ENCODE results near the gene SYNPR.

The SYNPR gene

GRCh38 chr3:63386568-63386967, 108.5 kb downstream of the SYNPR start:
- DNase-seq, result no peak

DNA sequence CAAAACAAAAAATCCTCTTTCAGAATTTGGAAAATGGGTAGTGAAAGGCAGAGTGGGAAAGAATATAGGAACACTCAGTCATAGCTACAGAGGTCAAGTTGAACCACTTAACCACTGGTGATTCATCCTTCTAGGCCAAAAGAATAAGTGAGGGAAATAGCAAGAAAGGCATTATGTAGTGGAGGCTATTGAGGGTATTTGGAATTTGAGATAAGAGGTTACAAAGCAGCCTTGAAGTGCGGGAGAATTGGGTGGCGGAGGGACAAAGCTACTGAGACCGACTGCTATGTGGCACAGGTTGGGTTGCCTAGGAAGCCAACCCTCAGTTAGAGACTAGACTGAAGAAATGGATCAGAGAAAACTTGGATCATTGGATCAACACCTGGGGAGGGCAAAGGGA, 109.5 kb downstream of the SYNPR start:
- no peak for DNase-seq

DNA sequence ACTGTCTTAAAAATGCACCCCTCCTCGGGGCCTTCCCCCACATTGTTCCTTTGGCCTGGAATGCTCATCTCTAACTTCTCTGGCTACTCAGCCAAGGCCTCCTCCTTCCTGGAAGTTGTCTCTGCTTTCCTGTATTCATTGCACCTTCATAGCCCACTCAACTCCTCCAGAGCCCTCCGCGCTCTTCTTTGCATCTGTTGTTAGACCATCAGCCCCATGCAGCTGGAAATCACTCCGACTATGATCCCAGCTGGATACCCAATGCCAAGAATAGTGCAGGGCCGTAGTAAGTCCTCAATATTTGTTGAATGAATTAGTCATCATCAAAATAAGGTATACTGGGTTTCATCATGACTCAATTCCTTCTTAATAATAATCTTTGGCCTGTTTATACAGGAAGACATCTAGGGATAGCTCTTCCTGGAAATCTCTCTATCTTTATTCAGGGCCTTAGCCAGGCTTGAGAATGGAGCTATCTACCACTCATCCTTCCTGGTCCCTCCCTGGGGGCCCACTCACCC, 112.7 kb downstream of the SYNPR start:
- DNase-seq, result no peak

GRCh38 chr3:63395960-63396359, 117.9 kb downstream of the SYNPR start:
- no peak for DNase-seq

- no peak for DNase-seq
Measured at GRCh38 chr3:63400246-63400860, 122.2 kb downstream of the SYNPR start.

GRCh38 chr3:63405882-63406281, 127.8 kb downstream of the SYNPR start:
- DNase-seq, result no peak

DNA sequence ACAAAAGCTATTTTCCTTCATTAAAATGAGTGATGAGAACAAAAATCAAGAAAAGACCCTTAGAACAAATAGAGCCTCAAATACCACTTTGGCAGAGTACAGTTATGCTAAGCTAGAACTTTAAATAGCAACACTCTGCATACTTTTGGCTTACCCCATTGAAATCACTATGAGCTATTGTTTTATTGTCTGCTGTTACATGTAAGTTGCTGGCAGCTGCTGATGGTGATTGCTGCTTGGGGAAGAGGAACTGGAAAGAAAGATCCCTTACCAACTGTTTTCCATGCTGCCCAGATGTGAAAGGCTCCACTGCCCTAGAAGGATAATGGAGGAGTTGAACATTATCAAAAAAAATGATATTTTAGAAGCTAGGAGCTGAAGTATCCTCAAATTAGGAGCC, 135.4 kb downstream of the SYNPR start:
- DNase-seq, result no peak

DNA sequence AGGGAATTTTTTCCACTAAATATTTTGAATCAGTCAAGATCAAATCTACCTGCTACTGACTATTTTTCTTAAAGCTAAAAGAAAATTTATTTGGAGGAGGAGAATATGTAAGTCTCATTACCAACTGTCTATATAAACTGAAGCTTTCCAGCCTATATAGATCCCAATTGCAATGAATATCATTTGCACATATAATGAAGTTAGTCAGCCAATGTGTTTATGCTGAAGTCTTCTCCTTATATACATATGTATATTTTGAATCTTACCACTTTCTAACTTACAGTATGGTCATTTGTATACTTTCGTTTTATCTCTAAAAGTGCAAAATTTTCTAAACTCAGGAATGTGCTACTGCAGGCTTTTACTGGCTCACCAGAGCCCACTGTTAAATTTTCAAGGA, 136.5 kb downstream of the SYNPR start:
- no peak for DNase-seq

GRCh38 chr3:63429905-63430304, 151.8 kb downstream of the SYNPR start:
- DNase-seq, result no peak

GRCh38 chr3:63430875-63431274, 152.8 kb downstream of the SYNPR start:
- DNase-seq, result no peak

- DNase-seq, result no peak
Measured at GRCh38 chr3:63437858-63438257, 159.8 kb downstream of the SYNPR start.

DNA sequence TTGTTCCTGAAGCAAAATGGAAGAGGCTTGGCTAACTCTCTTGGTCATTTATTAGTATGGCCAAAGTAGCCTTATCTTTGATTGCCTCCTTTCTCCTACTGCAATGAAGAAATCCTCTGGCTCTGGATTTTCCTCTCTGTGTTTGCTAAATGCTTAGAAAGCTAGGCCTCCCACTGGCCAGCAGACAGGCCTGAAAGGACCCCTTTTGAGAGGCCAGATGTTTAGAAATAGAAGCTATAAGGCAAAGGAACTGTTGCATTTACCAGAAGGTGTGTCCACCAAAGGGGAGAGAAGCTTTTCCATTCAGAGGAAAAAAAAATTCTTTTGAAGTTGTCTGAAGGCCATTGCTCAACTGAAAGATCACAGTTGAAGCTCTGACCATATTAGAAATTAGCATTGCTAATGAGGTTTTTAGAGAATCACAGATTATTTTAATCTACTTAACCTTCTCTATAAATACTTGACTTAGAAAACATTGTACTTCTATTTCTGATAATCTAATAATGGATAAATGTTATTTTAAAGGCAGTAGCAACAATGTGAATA, 160.8 kb downstream of the SYNPR start:
- DNase-seq, result no peak

DNA sequence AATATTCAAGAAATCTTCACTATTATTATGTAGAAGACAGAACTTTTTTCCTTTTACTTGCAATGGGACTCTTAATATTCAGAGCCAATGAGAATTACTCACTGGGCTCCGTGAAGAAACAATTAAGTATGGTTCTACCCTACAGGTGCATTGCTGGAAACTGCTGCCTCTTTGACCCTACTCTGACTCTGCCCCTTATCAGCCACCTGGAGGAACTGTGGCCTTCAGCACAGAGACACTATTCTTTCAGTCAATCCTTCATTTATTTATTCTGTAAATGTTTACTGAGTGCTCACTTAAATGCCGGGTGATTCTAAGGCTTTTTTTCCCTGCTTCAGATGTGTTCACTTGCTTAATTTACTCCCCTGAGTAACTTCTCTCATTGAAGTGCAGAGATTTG, 163.2 kb downstream of the SYNPR start:
- DNase-seq, result no peak

DNA sequence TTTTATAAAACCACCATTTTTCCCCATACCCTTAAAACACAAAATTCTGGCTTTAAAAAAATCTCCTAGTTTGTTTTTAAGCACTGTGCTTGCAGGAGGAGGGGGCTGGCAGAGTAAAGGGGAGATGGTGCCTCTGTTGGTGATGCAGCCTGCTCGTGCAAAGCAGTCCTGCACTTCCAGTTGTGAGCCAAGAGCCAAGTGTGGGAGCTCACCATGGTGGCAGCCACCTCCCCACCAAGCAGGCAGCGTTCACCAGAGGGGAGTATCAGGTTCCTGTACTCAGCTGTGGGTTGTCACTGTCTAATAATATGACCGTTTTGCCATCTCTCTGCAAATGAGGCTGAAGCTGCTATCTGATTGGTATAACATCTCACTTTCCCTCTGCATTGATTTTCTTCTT, 164.8 kb downstream of the SYNPR start:
- DNase-seq, result no peak

GRCh38 chr3:63450023-63450422, 171.9 kb downstream of the SYNPR start:
- no peak for DNase-seq

DNA sequence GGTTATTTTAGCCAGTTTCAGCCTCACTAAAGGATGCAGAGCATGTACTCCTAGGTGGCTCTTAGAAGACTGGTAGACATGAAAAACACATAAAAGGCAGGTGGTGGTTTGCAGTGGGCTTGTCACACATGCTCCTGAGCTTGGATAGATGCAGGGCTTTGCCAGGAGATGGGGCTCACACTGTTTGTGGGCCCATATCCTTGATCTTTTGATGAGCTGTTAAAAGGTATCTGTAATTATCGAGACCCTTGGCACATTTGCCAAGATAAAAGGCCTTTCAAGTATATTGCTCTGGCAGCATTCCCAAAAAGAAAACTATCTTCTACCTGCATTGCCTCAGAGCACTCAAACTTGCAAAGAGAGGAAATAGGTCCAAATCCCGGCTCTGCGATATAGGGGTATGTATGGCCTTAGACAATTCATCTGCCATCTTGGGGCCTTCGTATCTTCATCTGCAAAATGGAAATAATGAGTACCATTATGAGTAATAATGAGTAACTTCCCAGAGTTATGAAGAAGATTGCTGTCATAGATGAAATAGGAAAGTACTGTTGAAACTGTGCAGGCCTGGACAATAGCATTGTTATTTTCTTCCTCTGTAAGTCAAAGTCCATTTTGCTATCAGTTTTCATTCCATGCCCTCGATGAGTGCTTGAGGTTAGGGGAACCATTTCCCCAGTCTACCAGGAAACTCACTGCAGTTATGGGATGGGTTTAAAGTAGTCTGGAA, 172.7 kb downstream of the SYNPR start:
- no peak for DNase-seq

- DNase-seq, result no peak
Measured at GRCh38 chr3:63456901-63457300, 178.8 kb downstream of the SYNPR start.

DNA sequence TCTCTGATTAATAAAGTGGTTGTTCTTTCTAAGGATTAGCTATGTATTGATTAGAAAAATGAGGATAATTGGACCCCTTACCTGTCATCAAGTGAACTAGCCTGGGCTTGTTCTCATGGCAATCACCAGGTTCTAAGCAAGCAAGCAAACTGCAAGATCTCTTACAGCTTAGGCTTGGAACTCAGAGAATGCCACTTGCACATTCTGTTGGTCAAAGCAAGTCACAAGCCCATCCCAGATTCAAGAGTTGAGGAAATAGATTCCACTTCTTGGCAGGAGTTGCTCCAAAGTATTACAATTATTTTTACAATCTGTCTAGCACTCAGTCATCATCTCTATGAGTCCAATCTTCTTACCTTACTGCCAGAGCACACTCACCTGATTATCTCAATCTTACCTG, 180.3 kb downstream of the SYNPR start:
- DNase-seq, result no peak

GRCh38 chr3:63462732-63463131, 184.6 kb downstream of the SYNPR start:
- no peak for DNase-seq

DNA sequence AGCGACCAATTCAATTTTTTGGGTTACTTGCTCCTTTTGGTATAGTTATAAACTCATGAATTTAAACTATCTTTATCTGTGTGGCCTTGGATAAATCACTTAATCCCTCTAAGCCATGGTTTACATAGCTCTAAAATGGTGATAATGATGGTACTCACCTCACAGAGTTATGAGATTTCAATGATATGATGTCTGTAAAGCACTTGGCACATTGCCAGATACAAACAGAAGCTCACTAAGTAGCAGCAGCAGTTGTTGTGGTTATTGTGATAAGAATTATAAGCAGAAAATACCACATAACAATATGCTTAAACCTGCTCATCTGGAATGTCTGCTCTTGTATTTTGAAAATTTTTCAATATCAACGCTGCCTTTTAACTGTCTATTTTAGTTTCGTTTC, 189.3 kb downstream of the SYNPR start:
- DNase-seq, result no peak

GRCh38 chr3:63470745-63471144, 192.6 kb downstream of the SYNPR start:
- no peak for DNase-seq

- DNase-seq, result no peak
Measured at GRCh38 chr3:63471781-63472180, 193.7 kb downstream of the SYNPR start.

GRCh38 chr3:63473641-63474166, 195.6 kb downstream of the SYNPR start:
- no peak for DNase-seq

Data from activated T-cell treated with anti-CD3 and anti-CD28 coated beads, Interleukin-2, amount 50 U/mL, for 48 hours (primary cell).